MM.1S (cell line): ENCODE measurements around the gene TMEM79.

Source experiments
- CTCF ChIP-seq: fragments of 300-600 bp; sonication (generic); IDR thresholded peaks from 2 replicates; pipeline ENCODE4 v1.5.1; 2016; ENCODE audit warnings: antibody characterized with exemption, low read length, mixed read lengths
- EZH2phosphoT487 ChIP-seq: fragments of 300-600 bp; sonication (generic); IDR thresholded peaks from 2 replicates; pipeline ENCODE4 v1.6.1; 2018; ENCODE audit warnings: antibody characterized with exemption, low read length

GRCh38 chr1:156281693-156282478, 2.2 kb upstream of the TMEM79 start:
- no peak for TF ChIP-seq CTCF
- TF ChIP-seq EZH2phosphoT487: no peak
